Measurements from ENCODE around the gene MROH2B.

The MROH2B gene

DNA sequence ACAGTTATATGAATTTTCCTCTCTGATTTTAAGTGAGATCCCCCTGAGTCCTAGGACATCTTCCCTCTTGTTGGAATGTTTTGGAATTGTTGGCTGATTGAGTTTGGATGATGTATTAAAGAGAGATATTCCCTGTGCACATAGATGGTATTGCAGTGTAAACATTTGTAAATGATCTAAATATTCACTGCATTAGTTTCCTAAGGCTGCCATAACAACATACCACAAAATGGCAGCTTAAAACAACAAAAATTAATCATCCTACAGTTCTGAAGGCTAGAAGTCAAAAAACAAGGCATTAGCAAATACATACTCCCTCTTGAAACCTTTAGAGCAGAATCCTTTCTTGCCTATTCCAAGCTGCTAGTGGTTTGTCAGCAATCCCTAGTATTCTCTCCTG, 38.0 kb upstream of the MROH2B start:
- H3K27me3 ChIP-seq (replicated peaks; ENCODE audit: control insufficient read depth, insufficient read depth, low read length): no peaks in the 10 kb centered on the region
- TF ChIP-seq, protein P1, sequence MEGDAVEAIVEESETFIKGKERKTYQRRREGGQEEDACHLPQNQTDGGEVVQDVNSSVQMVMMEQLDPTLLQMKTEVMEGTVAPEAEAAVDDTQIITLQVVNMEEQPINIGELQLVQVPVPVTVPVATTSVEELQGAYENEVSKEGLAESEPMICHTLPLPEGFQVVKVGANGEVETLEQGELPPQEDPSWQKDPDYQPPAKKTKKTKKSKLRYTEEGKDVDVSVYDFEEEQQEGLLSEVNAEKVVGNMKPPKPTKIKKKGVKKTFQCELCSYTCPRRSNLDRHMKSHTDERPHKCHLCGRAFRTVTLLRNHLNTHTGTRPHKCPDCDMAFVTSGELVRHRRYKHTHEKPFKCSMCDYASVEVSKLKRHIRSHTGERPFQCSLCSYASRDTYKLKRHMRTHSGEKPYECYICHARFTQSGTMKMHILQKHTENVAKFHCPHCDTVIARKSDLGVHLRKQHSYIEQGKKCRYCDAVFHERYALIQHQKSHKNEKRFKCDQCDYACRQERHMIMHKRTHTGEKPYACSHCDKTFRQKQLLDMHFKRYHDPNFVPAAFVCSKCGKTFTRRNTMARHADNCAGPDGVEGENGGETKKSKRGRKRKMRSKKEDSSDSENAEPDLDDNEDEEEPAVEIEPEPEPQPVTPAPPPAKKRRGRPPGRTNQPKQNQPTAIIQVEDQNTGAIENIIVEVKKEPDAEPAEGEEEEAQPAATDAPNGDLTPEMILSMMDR (IDR thresholded peaks at IDR 0.05; ENCODE audit: insufficient read depth, low read length, poor library complexity, severe bottlenecking): no peak

DNA sequence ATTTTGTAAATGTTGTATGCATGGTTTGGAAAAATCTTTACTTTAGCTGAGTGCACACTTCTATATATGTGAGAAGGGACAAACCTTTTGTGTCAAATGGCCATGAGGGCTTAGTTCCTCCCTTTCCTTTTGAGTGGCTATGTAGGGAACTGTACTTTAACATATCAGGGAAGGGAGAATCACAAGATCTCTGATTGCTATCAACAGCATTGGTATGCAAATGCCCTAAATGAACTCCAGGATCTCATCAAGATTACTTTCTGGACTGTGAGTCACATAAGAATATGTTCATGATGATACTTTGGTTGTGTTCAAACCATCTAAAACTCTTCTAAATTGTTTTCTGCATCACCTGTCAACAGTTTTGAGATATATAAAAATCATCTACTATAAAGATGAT, 31.2 kb upstream of the MROH2B start:
- TF ChIP-seq, protein P1 (IDR thresholded peaks at IDR 0.05; ENCODE audit: insufficient read depth, low read length, poor library complexity, severe bottlenecking): no peak
- no peaks in the 10 kb centered on the region for H3K27me3 ChIP-seq (replicated peaks; ENCODE audit: control insufficient read depth, insufficient read depth, low read length)
- DNase-seq (ENCODE audit: extremely low read depth, insufficient read length): no peak

More for the DNA sequence above, 38.0 kb upstream of the MROH2B start:
- Histone ChIP-seq H3K4me3 (replicated peaks; ENCODE audit: low read depth, low read length) (no peak overlapping the region), H3K36me3 (ENCODE audit: control insufficient read depth, insufficient read depth, low read length) (no peaks in the 10 kb centered on the region)
- no peak for DNase-seq (ENCODE audit: extremely low read depth, insufficient read length)

DNA sequence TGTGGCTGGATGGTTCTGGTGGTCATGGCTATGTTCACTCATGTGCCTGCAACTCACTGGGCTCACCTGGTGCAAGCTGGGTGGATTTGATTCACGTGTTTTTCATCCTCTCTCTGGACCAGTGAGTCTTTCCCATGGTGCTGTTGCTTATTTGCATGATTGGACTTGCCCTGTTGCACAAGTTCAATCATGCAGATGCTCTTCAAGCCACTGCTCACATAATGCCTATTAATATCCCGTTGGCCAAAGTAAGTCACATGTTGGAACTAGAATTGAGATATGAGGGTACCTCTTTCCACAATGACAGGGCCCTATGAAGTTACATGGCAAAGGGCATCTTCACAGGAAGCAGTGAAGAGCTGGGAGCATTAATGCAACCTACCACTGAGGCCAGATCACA, 26.5 kb upstream of the MROH2B start:
- Histone ChIP-seq H3K27me3 (replicated peaks; ENCODE audit: control insufficient read depth, insufficient read depth, low read length) (no peaks in the 10 kb centered on the region), H3K36me3 (ENCODE audit: control insufficient read depth, insufficient read depth, low read length) (no peaks in the 10 kb centered on the region), H3K4me3 (replicated peaks; ENCODE audit: low read depth, low read length) (no peak overlapping the region)
- TF ChIP-seq, protein P1 (IDR thresholded peaks at IDR 0.05; ENCODE audit: insufficient read depth, low read length, poor library complexity, severe bottlenecking): no peak
- no peak for DNase-seq (ENCODE audit: extremely low read depth, insufficient read length)

More for the DNA sequence above, 31.2 kb upstream of the MROH2B start:
- Histone ChIP-seq H3K4me3 (replicated peaks; ENCODE audit: low read depth, low read length) (no peak overlapping the region), H3K36me3 (ENCODE audit: control insufficient read depth, insufficient read depth, low read length) (no peaks in the 10 kb centered on the region)

DNA sequence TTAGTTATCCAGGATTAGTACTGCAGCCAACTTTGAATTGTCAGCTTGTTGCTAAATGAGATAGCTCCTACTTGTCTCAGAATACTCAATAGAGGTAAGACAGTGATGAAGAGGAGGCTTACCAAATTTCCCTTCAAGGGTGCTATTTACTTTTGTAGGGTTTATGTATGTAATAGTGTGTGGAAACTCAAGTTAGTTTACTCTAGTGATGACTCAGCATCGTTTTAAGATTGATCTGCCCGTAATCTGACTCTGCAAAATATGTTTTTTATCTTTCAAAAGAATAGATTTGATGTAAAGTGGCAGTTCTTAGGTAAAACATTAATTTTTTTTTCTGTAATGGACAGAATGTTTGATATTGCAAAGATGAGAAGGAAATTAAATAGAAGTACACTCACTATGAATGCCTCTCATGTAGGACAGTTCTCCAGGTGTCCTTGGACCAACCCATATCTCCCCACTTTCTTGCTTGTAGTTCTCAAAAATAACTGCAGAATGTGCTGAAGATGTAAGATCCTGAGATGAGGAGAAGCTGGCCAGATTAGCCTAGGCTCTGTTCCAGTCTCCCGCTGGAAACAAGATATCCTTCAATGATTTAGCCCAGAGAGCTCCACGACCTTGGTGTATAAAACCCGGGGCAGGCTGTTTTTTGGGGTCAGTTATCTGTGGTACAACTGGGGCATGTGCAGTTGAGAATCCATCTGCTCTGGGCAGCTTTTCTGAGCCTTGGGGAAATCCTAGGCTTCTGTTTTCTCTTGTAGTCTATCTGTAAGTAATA, 24.4 kb upstream of the MROH2B start:
- H3K4me3 ChIP-seq (replicated peaks; ENCODE audit: low read depth, low read length): no peak overlapping the region
- no peak for DNase-seq (ENCODE audit: extremely low read depth, insufficient read length)
- TF ChIP-seq, protein P1 (IDR thresholded peaks at IDR 0.05; ENCODE audit: insufficient read depth, low read length, poor library complexity, severe bottlenecking): no peak

DNA sequence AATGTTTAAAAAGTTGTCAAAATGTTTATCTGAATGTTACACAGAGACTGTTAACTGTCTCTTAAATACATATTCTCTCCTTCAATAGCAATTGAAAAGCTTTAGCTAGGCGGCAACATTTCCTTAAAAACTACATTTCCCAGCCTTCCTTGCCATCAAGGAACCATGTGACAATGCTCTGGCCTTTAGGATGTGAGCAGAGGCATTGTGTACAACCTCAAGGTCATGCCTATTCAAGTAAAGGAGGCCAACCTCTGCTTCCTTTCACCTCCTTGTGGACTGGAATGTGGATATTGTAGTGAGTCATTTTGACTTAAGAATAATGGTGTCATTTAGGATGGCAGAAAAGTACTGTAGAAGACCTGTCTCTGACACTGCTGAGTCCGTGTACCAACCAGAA, 23.7 kb upstream of the MROH2B start:
- TF ChIP-seq, protein P1 (IDR thresholded peaks at IDR 0.05; ENCODE audit: insufficient read depth, low read length, poor library complexity, severe bottlenecking): no peak
- H3K4me3 ChIP-seq (replicated peaks; ENCODE audit: low read depth, low read length): no peak overlapping the region
- no peaks in the 10 kb centered on the region for H3K27me3 ChIP-seq (replicated peaks; ENCODE audit: control insufficient read depth, insufficient read depth, low read length)
- H3K36me3 ChIP-seq (ENCODE audit: control insufficient read depth, insufficient read depth, low read length): no peaks in the 10 kb centered on the region
- DNase-seq (ENCODE audit: extremely low read depth, insufficient read length): no peak

More for the DNA sequence above, 24.4 kb upstream of the MROH2B start:
- H3K36me3 ChIP-seq (ENCODE audit: control insufficient read depth, insufficient read depth, low read length): no peaks in the 10 kb centered on the region
- H3K27me3 ChIP-seq (replicated peaks; ENCODE audit: control insufficient read depth, insufficient read depth, low read length): no peaks in the 10 kb centered on the region
